IPS DF 19.7 (cell line): ENCODE measurements around the gene OOSP4B.
"Not testable (repeated sequence)": the region's sequence is repeated elsewhere in the genome, so short reads cannot be mapped to it uniquely, and the experiment has no call there.

ENCODE experiments used
- DNase-seq: peaks from one replicate; pipeline ENCODE4 v3.0.0-alpha.2; 2013; ENCODE audit warnings: low read depth, low spot score

Gene OOSP4B

GRCh38 chr11:60016881-60017280 lies at the start of gene OOSP4B:
Gene OOSP4B, plus strand, starts transcription at chr11:60017181.
- DNase-seq: no peak

- DNase-seq: no peak
Observed at GRCh38 chr11:59967677-59968394, 49.1 kb upstream of the OOSP4B start.

- DNase-seq: no peak
Observed at GRCh38 chr11:59968395-59968783, 48.6 kb upstream of the OOSP4B start.

- no peak for DNase-seq
Observed at GRCh38 chr11:59973097-59973496, 43.9 kb upstream of the OOSP4B start.

GRCh38 chr11:59981106-59981770 lies 35.7 kb upstream of the OOSP4B start:
- DNase-seq: no peak

GRCh38 chr11:59982037-59982436 lies 34.9 kb upstream of the OOSP4B start:
- not testable (repeated sequence) for DNase-seq

GRCh38 chr11:59983212-59983611 lies 33.8 kb upstream of the OOSP4B start:
- no peak for DNase-seq

- no peak for DNase-seq
Observed at GRCh38 chr11:59984368-59984767, 32.6 kb upstream of the OOSP4B start.

GRCh38 chr11:59990421-59990820 lies 26.6 kb upstream of the OOSP4B start:
- no peak for DNase-seq

- no peak for DNase-seq
Observed at GRCh38 chr11:59992425-59992824, 24.6 kb upstream of the OOSP4B start.

GRCh38 chr11:59997800-59998199 lies 19.2 kb upstream of the OOSP4B start:
- no peak for DNase-seq

- DNase-seq: no peak
Observed at GRCh38 chr11:59999691-60000090, 17.3 kb upstream of the OOSP4B start.

GRCh38 chr11:60003729-60004128 lies 13.3 kb upstream of the OOSP4B start:
- no peak for DNase-seq

- no peak for DNase-seq
Observed at GRCh38 chr11:60005360-60005759, 11.6 kb upstream of the OOSP4B start.

- no peak for DNase-seq
Observed at GRCh38 chr11:60018058-60018457, 1.1 kb downstream of the OOSP4B start.

- not testable (repeated sequence) for DNase-seq
Observed at GRCh38 chr11:60020376-60020775, 3.4 kb downstream of the OOSP4B start.

- DNase-seq: no peak
Observed at GRCh38 chr11:60029015-60029632, 12.1 kb downstream of the OOSP4B start.

GRCh38 chr11:60040109-60040508 lies 23.1 kb downstream of the OOSP4B start, which contains the start of gene OOSP2:
Gene OOSP2, plus strand, starts transcription at chr11:60040409. Its CDS starts 51 bp downstream, at chr11:60040460.
- DNase-seq: no peak

- DNase-seq: not testable (repeated sequence)
Observed at GRCh38 chr11:60050422-60050821, 33.4 kb downstream of the OOSP4B start.

GRCh38 chr11:60050839-60051238 lies 33.9 kb downstream of the OOSP4B start:
- not testable (repeated sequence) for DNase-seq

GRCh38 chr11:60056349-60056969 lies 39.5 kb downstream of the OOSP4B start, which contains the start of gene MS4A3:
Gene MS4A3, plus strand, starts transcription at chr11:60056665. Its CDS starts 4,496 bp downstream, at chr11:60061161.
- no peak for DNase-seq

- DNase-seq: no peak
Observed at GRCh38 chr11:60059052-60059451, 42.1 kb downstream of the OOSP4B start.
